ENCODE results near the gene NR2F1.

DNA sequence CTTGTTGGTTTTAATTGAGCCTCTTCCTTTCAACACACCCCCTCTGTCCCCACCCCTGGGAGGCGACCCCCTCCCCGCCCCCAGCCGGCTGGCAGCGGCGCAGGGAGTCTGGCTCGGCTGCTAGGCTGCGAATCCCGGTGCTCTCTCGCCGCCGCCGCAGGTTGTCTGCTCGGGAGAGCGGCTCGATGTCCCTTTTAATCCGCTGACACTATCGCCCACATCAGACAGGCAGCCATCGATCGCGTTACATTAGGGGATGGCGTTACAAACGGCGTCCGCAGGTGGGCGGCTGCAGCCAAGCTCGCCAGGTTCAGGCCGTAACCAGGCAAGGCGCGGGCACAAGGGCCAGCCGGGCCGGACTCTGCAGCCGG lies 3.3 kb upstream of the NR2F1 start:
- TF ChIP-seq POLR2A (IDR thresholded peaks at IDR 0.05; ENCODE audit: low read depth, low read length) (no peak), TAF1 (IDR thresholded peaks at IDR 0.05; ENCODE audit: low read depth, low read length) (no peak), POLR2AphosphoS5 (IDR thresholded peaks at IDR 0.05; ENCODE audit: low read depth, low read length) (no peak), POU2F2 (IDR thresholded peaks at IDR 0.05; ENCODE audit: low read depth, low read length) (no peak), SPI1 (IDR thresholded peaks at IDR 0.05; ENCODE audit: low read depth, low read length) (no peak), PAX5 (IDR thresholded peaks at IDR 0.05; ENCODE audit: insufficient read depth, low read length, severe bottlenecking) (no peak)
